CD14-positive monocyte (primary cell): ENCODE measurements around the gene ZG16B. TPM values are rescaled to one million over a fixed set of nuclear protein-coding genes. Genes with fewer than 3 reads are reported as not detected.
A peak's percentile ranks its signal among the peaks of the same experiment; 100 is the strongest.

Experiments used
- DNase-seq, 3 donors: peaks; one replicate each; pipeline ENCODE4 v3.0.0-alpha.2; 2011 to 2022
- H2AFZ ChIP-seq: 2 replicates; pipeline ENCODE4 v1.6.0; 2012; ENCODE audit warnings: mild to moderate bottlenecking, low read depth, low read length, inconsistent platforms; ENCODE audit not compliant: insufficient read depth, poor library complexity, severe bottlenecking
- H3K27ac ChIP-seq, 2 donors: 1 replicate in 1 of 2; 2 replicates in 1 of 2; pipeline ENCODE4 v1.5.1; 2012 to 2013; ENCODE audit warnings: low read length in 2 of 2, control low read depth in 1 of 2, inconsistent platforms in 1 of 2, low read depth in 1 of 2, mild to moderate bottlenecking in 1 of 2
- H3K27me3 ChIP-seq, 2 donors: one replicate each; pipeline versions ENCODE4 v1.6.0 to v1.6.1; 2011 to 2013; ENCODE audit warnings: low read length in 2 of 2; ENCODE audit not compliant: control insufficient read depth in 2 of 2, insufficient read depth in 2 of 2
- H3K36me3 ChIP-seq, 2 donors: replicated peaks in 1 of 2; 1 replicate in 1 of 2; 2 replicates in 1 of 2; pipeline versions ENCODE4 v1.5.1 to v1.6.1; 2012 to 2013; ENCODE audit warnings: low read length in 2 of 2, control low read depth in 1 of 2, inconsistent platforms in 1 of 2, mild to moderate bottlenecking in 1 of 2; ENCODE audit not compliant: insufficient read depth in 2 of 2, control insufficient read depth in 1 of 2
- H3K4me1 ChIP-seq, 2 donors: 1 replicate in 1 of 2; 2 replicates in 1 of 2; pipeline versions ENCODE4 v1.5.1 to v1.6.1; 2012 to 2013; ENCODE audit warnings: low read length in 2 of 2, control low read depth in 1 of 2, inconsistent platforms in 1 of 2, mild to moderate bottlenecking in 1 of 2, moderate library complexity in 1 of 2; ENCODE audit not compliant: insufficient read depth in 2 of 2, control insufficient read depth in 1 of 2
- H3K4me2 ChIP-seq: replicated peaks from 2 replicates; pipeline ENCODE3; 2012; ENCODE audit warnings: low read length, moderate library complexity, mild to moderate bottlenecking; ENCODE audit not compliant: poor library complexity, severe bottlenecking; ENCODE audit errors: extremely low read depth
- H3K4me3 ChIP-seq, 3 experiments: fragments of 200-600 bp in 1 of 3; sonication (generic) in 1 of 3; replicated peaks in 1 of 3; 1 replicate in 2 of 3; 2 replicates in 1 of 3; pipeline ENCODE4 v1.5.1; 2011 to 2013; ENCODE audit warnings: low read length in 3 of 3, mild to moderate bottlenecking in 3 of 3, control low read depth in 2 of 3, low read depth in 2 of 3, inconsistent platforms in 1 of 3, moderate library complexity in 1 of 3
- H3K79me2 ChIP-seq: 2 replicates; pipeline ENCODE4 v1.6.0; 2012; ENCODE audit warnings: mild to moderate bottlenecking, control low read depth, inconsistent platforms, low read length, moderate library complexity; ENCODE audit not compliant: insufficient read depth
- H3K9ac ChIP-seq: 2 replicates; pipeline ENCODE4 v1.6.0; 2017; ENCODE audit warnings: low read length, mild to moderate bottlenecking; ENCODE audit not compliant: insufficient read depth, poor library complexity, severe bottlenecking
- H3K9me3 ChIP-seq, 2 donors: replicated peaks in 1 of 2; 1 replicate in 1 of 2; 2 replicates in 1 of 2; pipeline versions ENCODE4 v1.5.1 to v1.6.1; 2012 to 2013; ENCODE audit warnings: low read length in 2 of 2, control low read depth in 1 of 2; ENCODE audit not compliant: control insufficient read depth in 1 of 2, insufficient read depth in 1 of 2
- H4K20me1 ChIP-seq: 2 replicates; pipeline ENCODE4 v1.6.0; 2012; ENCODE audit warnings: mild to moderate bottlenecking, low read length, control low read depth, moderate library complexity; ENCODE audit not compliant: insufficient read depth
- H3K27ac Mint-ChIP-seq, 7 donors: one replicate each; pipeline ENCODE4 v1.8.0; 2020; ENCODE audit warnings: mild to moderate bottlenecking in 7 of 7, mixed read lengths in 7 of 7, moderate library complexity in 6 of 7, inconsistent platforms in 2 of 7
- H3K27me3 Mint-ChIP-seq, 3 donors: one replicate each; pipeline ENCODE4 v1.8.0; 2021 to 2022; ENCODE audit warnings: low read depth in 3 of 3, mild to moderate bottlenecking in 3 of 3, mixed read lengths in 3 of 3, moderate library complexity in 3 of 3, inconsistent platforms in 1 of 3
- H3K36me3 Mint-ChIP-seq, 2 donors: one replicate each; pipeline ENCODE4 v1.8.0; 2020; ENCODE audit warnings: mixed read lengths in 2 of 2, inconsistent platforms in 1 of 2, mild to moderate bottlenecking in 1 of 2
- H3K4me1 Mint-ChIP-seq: one replicate; pipeline ENCODE4 v1.8.0; 2020; ENCODE audit warnings: mild to moderate bottlenecking, mixed read lengths
- H3K4me3 Mint-ChIP-seq, 2 donors: one replicate each; pipeline ENCODE4 v1.8.0; 2020; ENCODE audit warnings: mild to moderate bottlenecking in 2 of 2, mixed read lengths in 2 of 2, moderate library complexity in 1 of 2
- H3K9me3 Mint-ChIP-seq, 7 donors: one replicate each; pipeline ENCODE4 v1.8.0; 2020 to 2022; ENCODE audit warnings: mixed read lengths in 7 of 7, mild to moderate bottlenecking in 6 of 7, moderate library complexity in 6 of 7, inconsistent platforms in 2 of 7
- CTCF ChIP-seq: fragments of 200-600 bp; IDR thresholded peaks from one replicate; pipeline ENCODE4 v1.8.0; 2022; ENCODE audit warnings: antibody characterized with exemption, mild to moderate bottlenecking
- WGBS: methylation state at CpG from one replicate; pipeline ENCODE4 v1.1.5; 2013; ENCODE audit warnings: missing lambda C conversion rate; ENCODE audit not compliant: insufficient coverage; 5-methylcytosine and 5-hydroxymethylcytosine counted together
- intact Hi-C, 2 donors: fragments of 100-400 bp; cut with micrococcal nuclease; formaldehyde crosslinking; loops; one replicate each; pipeline versions ENCODE4 v1.15.0 to v1.15.1; 2023
- polyA plus RNA-seq, 3 donors: library from polyadenylated mRNA; depleted of rRNA in 1 of 3; unstranded in 2 of 3; stranded (reverse) in 1 of 3; fragments of 300-500 nt in 2 of 3; fragments of >200 nt in 1 of 3; fragmentation: Illumina TruSeq in 2 of 3; gene quantifications; 1 replicate in 2 of 3; 2 replicates in 1 of 3; pipeline ENCODE4 v1.2.3, GENCODE V29; 2012 to 2021

The ZG16B gene
- polyA plus RNA-seq, 3 donors, result 6.8 to 12.9 (median 11.0) TPM

GRCh38 chr16:2810651-2811050 lies 19.5 kb upstream of the ZG16B start:
- no peaks in the 10 kb centered on the region for H3K9me3 ChIP-seq
- peaks cover 5 to 6% of the 10 kb centered on the region in 2 donors for H3K4me1 ChIP-seq
- intact Hi-C loops, result no loop called here
- no peak for TF ChIP-seq CTCF
- H3K9me3 Mint-ChIP-seq, result peaks cover 0 to 9% (median 0%) of the 10 kb centered on the region in 7 donors
- H3K36me3 ChIP-seq, result no peaks in the 10 kb centered on the region
- WGBS, result 76% methylated on average over 6 of the region's 6 CpGs
- H3K4me3 ChIP-seq, result no peak overlapping the region
- no peak overlapping the region for H3K27ac ChIP-seq
- H3K4me2 ChIP-seq, result no peak overlapping the region
- peaks cover 11 to 27% (median 14%) of the 10 kb centered on the region in 3 donors for H3K27me3 Mint-ChIP-seq
- no peak overlapping the region for H3K4me3 Mint-ChIP-seq
- peaks cover 3% of the 10 kb centered on the region for H3K4me1 Mint-ChIP-seq
- no peak for DNase-seq
- no peak overlapping the region for H3K27ac Mint-ChIP-seq
- no peak overlapping the region for H2AFZ ChIP-seq
- peaks cover 0 to 5% of the 10 kb centered on the region in 2 donors for H3K27me3 ChIP-seq
- no peak overlapping the region for H3K9ac ChIP-seq
- H3K36me3 Mint-ChIP-seq, result no peaks in the 10 kb centered on the region
- H4K20me1 ChIP-seq, result no peaks in the 10 kb centered on the region
- no peaks in the 10 kb centered on the region for H3K79me2 ChIP-seq

- H3K4me1 ChIP-seq, result peaks cover 5 to 12% of the 10 kb centered on the region in 2 donors
- H3K27me3 ChIP-seq, result peaks cover 0 to 5% of the 10 kb centered on the region in 2 donors
- Mint-ChIP-seq H3K36me3 (no peaks in the 10 kb centered on the region), H3K27ac (peak overlapping the region in 1 of 7 donors; percentile 74), H3K4me3 (no peak overlapping the region), H3K4me1 (peaks cover 8% of the 10 kb centered on the region), H3K27me3 (peaks cover 13 to 30% (median 14%) of the 10 kb centered on the region in 3 donors), H3K9me3 (peaks cover 0 to 7% (median 0%) of the 10 kb centered on the region in 7 donors)
- H3K27ac ChIP-seq, result no peak overlapping the region
- WGBS, result 82% methylated on average over 13 of the region's 15 CpGs
- intact Hi-C loops, result no loop called here
- H4K20me1 ChIP-seq, result no peaks in the 10 kb centered on the region
- TF ChIP-seq CTCF, result no peak
- no peak overlapping the region for H2AFZ ChIP-seq
- H3K4me2 ChIP-seq, result no peak overlapping the region
- H3K4me3 ChIP-seq, result no peak overlapping the region
- no peak overlapping the region for H3K9ac ChIP-seq
- no peaks in the 10 kb centered on the region for H3K79me2 ChIP-seq
- H3K9me3 ChIP-seq, result no peaks in the 10 kb centered on the region
- no peak for DNase-seq
- H3K36me3 ChIP-seq, result no peaks in the 10 kb centered on the region
Measured at GRCh38 chr16:2811703-2812471, 18.2 kb upstream of the ZG16B start.
